Glomerular visceral epithelial cell (primary cell): ENCODE data around the gene PGAP1.
A peak's percentile ranks its signal among the peaks of the same experiment; 100 is the strongest.
"Not testable (repeated sequence)": the region's sequence is repeated elsewhere in the genome, so short reads cannot be mapped to it uniquely, and the experiment has no call there.

Experiments used
- DNase-seq: peaks from one replicate; pipeline ENCODE4 v3.0.0-alpha.2; 2016; ENCODE audit errors: extremely low spot score

The PGAP1 gene

GRCh38 chr2:196952936-196953335, 26.4 kb upstream of the PGAP1 start:
- no peak for DNase-seq

DNA sequence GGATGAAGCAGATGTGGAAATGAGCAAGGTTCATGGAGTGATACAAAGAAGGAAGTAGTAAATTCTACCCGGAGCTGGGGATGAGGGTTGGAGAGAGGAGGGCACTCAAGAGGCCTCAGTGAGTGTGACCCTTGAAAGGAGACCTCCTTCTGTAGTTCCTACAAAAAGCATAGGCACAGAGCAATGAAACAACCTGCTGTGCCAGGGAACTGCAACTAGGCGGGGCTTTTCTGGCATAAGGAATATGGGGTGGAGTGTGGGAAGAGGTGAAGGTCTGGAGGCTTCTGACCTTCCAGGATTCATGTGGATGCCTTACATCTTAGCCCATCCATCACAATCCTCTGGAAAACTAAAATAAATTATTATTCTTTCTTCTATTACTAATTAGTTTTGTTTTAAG, 25.5 kb upstream of the PGAP1 start:
- no peak for DNase-seq

- DNase-seq, result no peak
Observed at GRCh38 chr2:196949116-196949515, 22.6 kb upstream of the PGAP1 start.

DNA sequence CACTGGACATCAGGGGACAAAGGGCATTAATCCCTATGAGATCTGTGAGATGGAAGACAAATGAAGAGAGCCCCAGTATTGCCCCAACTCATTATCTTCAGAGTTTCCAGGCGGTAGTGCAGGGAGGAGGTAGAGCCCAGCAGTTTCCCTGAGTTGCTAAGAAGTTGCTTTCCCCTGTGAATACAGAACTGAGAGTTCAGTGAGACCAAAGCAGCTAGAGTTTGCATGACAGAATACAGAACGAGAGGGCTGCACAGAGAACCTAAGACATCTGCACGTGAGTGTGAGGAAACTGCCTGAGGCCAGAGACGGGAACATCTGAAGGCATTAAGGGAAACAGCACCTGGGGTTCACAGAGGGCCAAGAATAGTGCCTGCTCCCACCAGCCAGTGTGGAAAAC, 18.1 kb upstream of the PGAP1 start:
- no peak for DNase-seq

DNA sequence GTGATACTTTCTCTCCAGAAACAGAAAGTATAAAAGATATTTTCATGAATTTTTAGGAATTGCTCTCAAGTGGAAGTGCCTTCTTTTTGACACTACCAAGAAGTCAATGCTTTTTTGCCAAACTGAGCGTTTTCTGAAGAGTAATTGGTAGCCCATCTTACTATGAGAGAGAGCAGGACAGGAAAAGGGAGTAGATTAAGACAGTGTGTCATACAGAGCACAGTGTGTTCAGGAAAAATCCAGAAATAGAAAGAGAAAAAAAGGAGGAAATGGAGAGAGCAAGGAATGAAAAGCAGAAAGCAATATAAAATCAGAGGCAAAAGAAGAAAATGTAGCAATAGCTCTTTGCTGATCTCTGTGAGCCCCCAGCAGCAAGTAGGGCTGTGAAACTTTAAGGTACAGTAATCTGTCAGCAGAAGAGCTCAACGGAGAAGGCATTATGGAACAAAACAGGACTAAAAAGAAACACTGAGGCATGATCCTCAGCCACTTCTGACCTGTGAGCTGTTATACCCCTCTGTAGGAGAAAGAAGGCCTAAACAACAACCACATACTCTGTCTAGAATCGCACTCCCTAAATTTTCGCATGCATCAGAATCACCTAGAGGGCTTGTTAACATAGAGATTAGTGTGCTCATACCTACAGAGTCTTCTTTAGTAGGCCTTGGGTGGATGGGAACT, 15.0 kb upstream of the PGAP1 start:
- no peak for DNase-seq

DNA sequence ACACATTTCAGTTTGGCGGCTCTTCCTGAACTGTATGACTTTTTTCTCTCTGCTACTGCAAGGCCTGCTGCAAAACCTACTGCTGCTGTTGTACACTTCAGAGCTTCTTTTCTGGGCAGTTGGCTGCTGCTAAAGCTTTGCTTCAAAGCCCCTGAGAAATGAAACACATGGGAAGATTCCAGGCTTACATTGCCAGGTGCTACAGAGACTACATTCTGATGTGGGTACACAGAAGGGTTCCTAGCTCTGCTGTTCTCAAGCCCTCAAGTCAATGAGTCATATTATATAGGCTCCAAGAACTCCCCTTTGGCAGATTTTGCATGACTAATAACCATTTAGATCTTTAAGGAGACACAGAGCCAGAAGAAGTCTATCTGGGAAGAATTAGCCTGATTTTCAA, 12.9 kb upstream of the PGAP1 start:
- peak; percentile 37 for DNase-seq

GRCh38 chr2:196935432-196935831, 8.9 kb upstream of the PGAP1 start:
- no peak for DNase-seq

- no peak for DNase-seq
Observed at GRCh38 chr2:196934672-196935071, 8.2 kb upstream of the PGAP1 start.

GRCh38 chr2:196931555-196931954, 5.0 kb upstream of the PGAP1 start:
- DNase-seq, result no peak

DNA sequence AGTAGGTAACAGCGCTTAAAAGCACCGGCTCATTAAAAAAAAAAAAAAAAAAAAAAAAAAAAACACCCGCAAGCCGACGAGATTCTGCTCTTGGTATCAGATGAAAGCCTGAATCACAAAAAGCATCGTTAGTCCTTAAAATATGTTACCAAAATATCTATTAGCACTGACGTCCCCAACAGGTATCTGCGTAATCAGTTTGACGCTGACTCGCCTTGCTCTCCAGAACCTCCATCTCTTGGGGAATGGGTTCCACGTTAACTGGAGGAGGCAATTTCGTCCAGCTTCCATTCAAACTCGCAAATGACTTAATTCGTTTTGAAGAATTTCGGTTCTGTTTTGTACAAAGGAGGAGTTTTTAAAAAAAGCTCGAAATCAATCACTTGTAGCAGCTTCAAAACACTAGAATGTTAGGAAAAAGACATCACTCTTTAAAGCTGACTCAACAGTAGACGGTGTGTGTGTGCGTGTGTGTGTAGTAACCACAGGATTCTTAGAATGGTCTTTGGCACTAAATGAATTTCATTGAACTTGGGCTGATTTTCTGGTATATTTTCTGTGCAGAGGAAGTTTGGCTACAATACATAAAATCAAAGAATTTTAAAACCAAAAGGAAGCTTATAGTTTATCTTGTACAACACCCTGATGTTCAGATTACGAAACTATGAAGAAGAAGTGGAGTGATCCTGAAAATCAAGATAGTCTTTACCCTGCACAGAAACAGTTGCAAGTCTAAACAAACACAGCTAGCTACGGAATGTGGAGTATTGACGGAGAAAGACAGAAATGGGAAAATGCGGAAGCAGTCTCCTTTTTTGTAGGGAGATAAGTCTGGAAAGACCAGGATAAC, 1.1 kb upstream of the PGAP1 start:
- DNase-seq, result peak; percentile 61

GRCh38 chr2:196925768-196926561, 542 bp downstream of the PGAP1 start:
- peak; percentile 34 for DNase-seq

DNA sequence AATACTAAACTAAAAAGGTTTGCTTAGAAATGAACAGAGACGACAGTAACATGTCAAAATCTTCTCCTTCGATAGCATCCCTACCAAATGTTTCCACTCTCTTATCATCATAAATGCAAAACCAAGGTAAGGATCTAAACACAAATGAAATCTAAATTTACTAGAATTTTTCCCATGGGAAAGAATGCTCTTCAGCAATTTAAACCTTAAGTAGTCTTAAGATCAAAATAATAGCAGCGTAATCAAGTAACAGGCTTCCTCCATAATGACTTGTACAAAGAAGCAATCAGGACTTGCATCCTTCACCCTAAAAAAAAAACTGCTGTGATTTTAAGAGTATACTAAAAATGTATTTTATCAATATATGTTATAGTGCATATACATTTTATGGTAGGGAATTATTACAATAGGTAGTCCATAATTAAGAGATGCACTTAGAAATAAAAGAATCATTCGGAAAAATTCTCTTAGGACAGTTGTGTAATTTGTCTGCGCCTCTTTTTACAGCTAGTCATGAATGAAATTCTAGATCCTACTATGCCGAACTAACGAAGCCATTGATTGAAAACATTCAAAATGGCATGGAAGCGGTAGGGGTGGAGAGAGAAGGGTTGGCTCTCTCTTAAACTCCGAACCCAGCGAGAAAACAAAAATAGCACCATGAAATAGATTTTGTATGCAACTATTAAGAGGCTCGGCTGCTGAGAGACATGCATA, 1.3 kb downstream of the PGAP1 start:
- DNase-seq, result no peak

DNA sequence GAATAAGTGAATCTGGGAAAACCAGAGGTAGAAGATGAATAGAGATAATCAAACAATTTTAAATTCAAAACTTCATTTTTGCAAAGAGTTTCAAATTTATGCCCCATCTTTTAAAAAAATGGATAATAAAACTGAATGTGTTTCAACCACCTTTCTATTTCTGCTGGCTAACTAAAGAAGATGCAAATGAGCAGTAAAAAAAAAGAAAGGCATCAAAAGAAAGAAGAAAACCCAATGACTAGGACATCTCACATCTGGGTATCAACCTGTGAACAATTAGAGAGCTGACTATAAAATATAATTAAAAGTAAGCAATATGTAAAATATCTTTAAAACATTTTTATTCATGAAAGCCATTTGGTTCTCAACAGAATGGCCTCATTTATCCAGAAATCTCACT, 2.5 kb downstream of the PGAP1 start:
- no peak for DNase-seq

- DNase-seq, result no peak
Observed at GRCh38 chr2:196918927-196919326, 7.6 kb downstream of the PGAP1 start.

GRCh38 chr2:196917802-196918201, 8.7 kb downstream of the PGAP1 start:
- DNase-seq, result no peak

GRCh38 chr2:196915507-196916189, 10.9 kb downstream of the PGAP1 start:
- DNase-seq, result no peak

- DNase-seq, result no peak
Observed at GRCh38 chr2:196914867-196915460, 11.5 kb downstream of the PGAP1 start.

DNA sequence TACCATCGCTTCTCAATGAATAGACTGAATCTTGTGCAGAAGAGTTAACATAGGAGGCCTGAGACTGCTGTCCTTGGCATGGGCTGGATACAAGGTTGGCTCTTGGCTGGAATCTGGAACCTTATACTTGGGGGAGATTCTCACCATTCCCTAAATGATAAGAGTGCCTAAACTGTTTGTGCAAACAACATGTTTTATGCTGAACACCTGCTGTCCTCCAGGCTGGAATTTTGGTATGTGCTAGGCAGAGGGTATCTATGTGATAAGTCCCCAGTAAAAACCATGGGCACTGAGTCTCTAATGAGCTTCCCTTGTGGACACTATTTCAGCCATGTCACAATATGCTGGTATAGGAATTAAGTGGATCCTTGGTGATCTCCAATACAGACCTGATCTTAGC, 12.8 kb downstream of the PGAP1 start:
- DNase-seq, result no peak

- DNase-seq, result not testable (repeated sequence)
Observed at GRCh38 chr2:196905365-196905764, 21.1 kb downstream of the PGAP1 start.

DNA sequence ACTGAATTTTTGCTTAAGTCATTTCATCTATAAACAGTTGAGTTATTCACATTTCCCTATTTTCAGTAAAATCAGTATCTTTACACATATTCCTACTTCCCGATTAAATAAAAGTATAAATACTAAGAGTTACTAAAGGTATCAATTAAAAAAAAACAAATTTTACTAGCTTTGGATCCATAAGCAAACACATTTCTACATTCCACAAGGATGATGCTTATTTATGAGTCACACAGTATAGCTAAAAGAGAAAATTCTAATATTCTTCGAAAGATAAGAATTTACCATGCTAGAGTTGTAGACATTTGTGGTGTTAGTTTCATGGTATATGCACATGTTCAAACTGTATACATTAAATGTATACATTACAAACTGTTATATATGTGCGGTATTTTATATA, 23.7 kb downstream of the PGAP1 start:
- no peak for DNase-seq

GRCh38 chr2:196900843-196901242, 25.7 kb downstream of the PGAP1 start:
- DNase-seq, result no peak
